Measurements from ENCODE around the gene RRP1B.
"Not testable (repeated sequence)": the region's sequence is repeated elsewhere in the genome, so short reads cannot be mapped to it uniquely, and the experiment has no call there.

The RRP1B gene

DNA sequence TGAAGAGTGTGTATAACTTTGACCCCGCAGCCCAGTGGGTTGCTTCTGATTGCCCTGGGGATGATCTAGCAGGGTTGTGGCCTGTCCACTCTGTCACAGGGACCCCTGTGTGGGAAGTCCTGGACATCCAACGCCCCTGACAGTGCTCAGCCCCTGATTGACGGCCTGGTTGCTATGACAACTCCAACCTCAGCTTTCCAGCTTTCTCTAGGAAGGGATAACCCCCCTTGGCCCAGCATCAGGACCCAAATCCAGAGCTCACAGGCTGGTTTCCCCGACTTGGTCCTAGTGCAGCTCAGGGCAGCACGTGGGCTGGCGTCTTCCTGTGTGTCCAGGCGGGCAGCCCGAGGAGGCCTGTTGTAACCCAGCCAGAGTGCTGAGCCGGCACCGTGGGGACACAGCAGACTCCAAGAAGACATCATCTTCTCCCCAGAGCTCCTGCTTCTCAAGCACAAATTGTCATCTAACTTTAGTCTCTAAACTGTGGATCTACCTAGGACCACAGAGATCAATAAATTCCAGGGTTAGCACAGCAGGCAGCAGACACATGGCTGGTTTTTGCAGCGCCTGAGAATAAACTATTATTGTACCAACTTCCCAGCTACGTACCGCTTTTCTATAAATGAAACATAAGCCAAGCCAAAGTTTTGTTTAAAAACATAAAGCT is 40.7 kb downstream of the RRP1B start:
- DNase-seq (ENCODE audit: low read depth) = no peak

- DNase-seq (ENCODE audit: low read depth) = no peak
These were observed 42.8 kb downstream of the RRP1B start for GRCh38 chr21:43701936-43702784.

DNA sequence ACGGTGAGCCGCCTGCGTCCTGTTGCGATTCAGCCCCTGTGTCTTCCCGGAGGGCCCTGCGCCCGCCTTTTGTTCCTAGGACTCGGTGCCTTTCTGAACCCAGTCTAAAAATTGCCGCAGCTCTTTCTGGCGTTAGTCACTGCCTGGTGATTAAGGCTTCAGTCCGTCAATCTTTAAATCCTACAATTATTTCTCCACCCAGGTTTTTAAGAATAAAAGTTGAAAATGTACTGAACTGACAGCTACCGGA is 43.4 kb downstream of the RRP1B start:
- DNase-seq (ENCODE audit: low read depth) = no peak

DNA sequence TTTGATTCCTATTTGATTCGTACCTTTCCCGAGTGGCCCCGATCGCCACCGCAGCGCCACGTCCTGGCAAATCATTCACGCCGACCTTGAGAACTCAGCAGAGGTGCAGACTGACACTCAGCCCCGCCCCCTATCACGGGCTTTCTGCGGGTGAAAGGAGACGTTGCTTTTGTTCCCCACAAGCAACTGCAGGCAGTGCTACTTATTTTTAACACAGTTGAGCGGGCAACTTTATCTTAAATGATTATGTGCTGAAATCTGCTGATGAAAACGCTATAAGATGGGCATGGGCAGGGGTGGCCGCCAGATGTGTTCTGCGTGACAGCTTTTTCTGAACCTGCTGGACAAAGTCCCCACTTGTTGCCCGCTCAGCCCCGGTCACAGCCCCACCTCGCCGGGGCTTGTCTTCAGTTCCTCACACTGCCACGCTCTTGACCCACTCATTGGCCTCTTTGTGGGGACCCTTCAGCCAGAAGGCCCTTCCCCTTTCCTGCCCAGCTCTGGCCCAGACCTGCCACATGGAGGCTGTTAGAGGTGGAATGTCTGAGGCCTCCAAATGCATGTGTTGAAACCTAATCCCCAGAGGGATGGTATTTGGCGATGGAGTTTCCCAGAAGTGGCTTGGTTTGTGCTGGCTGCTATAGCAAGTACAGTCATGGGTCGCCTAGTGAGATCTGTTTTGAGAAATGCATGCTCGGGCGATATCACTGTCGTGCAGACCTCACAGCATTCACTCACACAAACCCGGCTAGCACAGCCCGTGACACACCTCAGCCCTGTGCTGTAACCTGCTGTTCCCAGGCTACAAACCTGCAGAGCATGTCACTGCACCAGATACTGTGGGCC is 43.9 kb downstream of the RRP1B start:
- no peak for DNase-seq (ENCODE audit: low read depth)

DNA sequence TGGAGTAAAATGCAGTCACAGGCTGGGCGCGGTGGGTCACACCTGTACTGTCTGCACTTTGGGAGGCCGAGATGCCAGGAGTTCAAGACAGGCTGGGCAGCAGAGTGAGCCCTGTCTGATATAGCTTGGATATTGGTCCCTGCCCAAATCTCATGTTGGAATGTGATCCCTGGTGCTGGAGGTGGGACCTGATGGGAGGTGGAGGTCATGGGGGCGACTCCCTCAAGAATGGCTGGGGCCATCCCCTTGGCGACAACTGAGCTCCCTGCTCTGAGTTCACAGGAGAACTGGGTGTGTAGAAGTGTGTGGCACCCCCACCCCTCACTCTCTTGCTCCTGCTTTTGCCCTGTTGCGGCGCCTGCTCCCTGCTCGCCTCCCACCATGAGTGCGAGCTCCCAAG is 48.1 kb downstream of the RRP1B start:
- DNase-seq (ENCODE audit: low read depth) = no peak

DNA sequence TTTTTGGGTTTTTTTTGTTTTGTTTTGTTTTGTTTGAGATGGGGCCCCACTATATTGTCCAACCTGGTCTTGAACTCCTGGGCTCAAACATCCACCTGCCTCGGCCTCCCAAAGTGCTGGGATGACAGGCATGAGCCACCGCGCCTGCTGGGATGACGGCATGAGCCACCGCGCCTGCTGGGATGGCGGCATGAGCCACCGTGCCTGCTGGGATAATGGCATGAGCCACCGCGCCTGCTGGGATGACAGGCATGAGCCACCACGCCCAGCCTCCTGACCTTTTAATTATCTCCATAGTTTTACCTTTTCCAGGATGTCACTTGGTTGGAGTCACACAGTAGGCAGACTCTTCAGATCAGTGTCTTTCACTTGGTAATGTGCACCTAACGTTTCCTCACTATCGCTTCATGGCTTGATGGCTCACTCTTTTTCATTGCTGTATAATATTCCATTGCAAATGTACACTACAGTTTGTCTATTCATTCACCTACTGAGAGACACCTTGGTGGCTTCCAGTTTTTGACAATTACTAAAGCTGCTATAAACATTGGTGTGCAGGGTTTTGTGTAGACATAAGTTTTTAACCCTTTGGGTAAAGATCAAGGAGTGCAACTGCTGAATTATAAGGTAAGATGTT is 49.5 kb downstream of the RRP1B start:
- no peak for DNase-seq (ENCODE audit: low read depth)

DNA sequence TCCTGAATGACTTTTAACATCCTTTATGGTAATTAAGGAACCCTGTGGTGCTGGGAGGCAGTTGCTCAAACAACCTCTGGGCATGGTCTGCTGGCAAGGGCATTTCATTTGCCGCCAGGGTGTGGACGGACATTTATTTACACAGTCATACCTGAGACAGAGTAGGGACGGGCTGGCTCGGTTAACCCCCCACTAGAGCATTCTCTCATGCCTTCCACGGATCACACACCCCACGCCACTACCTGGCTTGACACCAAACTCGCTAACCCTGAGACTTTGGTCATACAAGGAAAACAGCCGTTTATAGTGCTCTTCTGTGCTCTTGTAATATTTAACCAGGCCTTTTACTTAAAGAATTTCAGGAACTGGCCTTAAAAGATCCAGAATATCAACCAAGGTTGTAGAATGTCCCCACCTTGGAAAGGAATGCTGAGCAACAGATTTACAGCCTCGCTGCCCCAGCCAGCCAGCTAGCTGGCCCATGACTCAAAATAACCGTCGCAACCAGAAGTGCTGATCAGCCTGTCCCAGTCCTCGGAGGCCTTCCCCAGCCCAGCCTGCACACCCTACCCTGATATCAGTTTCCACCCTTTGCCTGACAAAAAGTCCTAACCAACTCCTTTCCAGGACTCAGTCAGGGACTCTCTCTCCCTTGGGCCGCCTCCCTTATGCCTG is 53.0 kb downstream of the RRP1B start:
- no peak for DNase-seq (ENCODE audit: low read depth)

DNA sequence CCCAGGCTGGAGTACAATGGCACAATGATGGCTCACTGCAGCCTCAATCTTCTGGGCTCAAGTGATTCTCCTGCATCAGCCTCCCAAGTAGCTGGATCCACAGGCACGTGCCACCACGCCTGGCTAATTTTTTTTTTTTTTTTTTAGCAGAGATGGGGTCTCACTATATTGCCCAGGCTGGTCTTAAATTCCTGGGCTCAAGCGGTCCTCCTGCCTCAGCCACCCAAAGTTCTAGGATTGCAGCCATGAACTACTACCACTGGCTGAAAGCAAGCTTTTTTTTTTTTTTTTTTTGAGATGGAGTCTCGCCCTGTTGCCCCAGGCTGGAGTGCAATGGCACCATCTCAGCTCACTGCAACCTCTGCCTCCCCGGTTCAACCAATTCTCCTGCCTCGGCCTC is 53.8 kb downstream of the RRP1B start:
- DNase-seq (ENCODE audit: low read depth) = not testable (repeated sequence)

GRCh38 chr21:43716376-43717165 is 57.2 kb downstream of the RRP1B start:
- DNase-seq (ENCODE audit: low read depth) = no peak

DNA sequence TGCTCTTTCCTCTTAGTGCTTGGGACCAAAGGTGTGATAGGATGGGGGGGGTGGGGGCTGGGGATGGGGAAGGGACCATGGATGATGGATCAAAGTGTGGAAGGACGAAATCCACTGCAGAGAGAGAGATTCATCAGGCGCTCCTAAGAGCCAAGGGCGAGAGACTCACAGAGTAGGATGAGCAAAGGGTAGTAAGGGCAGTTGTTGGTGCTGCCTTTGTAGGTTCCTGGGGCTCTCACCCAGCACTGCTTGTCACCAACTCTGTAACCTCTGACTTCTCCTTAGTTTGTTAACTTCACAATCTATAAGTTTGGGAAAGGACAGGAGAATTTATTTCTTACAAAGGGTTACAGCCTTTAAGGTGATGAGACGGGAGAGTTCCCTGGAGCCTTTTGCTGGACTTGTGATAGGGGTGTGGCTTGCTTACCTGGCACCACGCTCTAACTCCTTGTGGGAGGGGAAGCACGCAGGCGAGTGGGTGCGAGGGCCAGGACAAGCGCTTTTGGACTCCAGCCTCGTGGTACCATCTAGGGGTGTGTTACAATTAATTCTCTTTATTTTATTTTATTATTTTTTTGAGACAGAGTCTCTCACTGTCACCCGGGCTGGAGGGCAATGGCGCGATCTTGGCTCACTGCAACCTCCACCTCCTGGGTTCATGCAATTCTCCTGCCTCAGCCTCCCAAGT is 58.0 kb downstream of the RRP1B start:
- DNase-seq (ENCODE audit: low read depth) = no peak

- no peak for DNase-seq (ENCODE audit: low read depth)
These were observed 58.9 kb downstream of the RRP1B start for GRCh38 chr21:43717967-43718871.

- peak; percentile 39 for DNase-seq (ENCODE audit: low read depth)
These were observed 59.8 kb downstream of the RRP1B start, which contains the start of gene PDXK for GRCh38 chr21:43718872-43719747. Gene PDXK (plus strand): TSS chr21:43719129. CDS start chr21:43719295, 166 bp downstream.

DNA sequence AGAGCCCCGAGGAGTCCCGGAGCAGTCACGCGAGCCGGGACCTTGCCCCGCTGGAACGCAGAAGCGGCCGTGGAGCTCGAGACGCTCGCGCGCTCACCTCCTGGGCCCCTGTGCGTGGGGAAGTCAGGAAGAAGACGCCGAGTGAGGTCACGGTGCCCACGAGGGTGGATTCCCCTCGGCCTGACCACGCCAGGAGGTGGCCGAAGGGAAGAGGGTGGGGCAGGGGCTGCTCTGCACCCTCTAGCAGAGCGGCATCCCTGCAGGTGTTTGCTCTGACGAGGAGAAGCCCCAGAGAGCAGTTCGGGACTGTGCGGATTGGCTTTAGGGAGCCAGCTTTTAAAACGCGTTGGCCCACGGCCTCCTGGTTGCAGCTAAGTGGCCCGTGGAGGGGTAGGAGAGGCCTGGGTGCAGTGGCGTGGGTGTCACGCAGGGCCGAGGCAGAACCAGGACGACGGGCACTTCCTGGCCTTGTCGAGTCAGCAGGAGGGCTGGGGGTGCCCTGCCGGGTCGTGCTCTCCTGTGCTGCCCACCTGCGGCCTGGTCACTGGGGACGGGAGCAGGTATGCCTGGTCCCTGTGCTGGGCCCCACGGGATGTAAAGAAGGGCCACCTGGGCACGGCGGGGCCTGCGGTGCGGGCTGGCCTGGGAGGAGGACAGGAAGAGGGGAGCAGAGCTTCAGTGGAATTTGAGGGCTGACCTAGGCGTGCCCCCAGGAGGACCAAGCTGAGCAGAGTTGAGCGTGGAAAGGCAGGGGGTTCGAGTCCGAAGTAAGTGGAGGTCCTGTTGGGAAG is 60.6 kb downstream of the RRP1B start:
- no peak for DNase-seq (ENCODE audit: low read depth)

DNA sequence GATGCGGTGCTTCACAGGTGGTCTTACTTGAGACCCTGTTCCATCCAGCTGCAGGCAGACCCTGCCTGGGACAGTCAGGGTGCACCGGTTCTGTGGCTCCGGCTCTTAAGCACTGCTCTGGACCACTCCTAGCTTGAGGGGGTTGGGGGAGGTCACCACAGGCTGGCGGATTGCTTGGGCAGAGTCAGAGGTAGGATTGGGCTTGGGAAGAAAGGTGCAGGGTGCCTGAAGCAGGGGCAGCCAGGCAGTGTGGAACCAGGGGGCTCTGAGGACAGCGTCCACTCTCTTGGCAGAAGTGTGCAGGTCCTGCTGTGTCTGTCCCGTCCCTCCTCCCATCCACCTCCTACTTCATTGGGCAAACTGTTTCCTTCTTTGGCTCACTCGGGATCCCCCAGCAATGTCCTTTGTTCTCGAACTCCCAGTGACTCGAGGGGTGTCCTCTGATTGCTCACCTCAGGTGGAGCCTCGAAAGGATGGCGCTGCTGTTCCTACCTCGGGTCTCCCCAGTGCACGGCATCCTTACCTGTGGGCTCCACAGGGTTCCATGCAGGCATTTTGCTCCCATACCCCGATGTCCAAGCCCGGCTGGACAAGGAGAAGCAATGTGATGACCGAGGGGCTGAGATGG is 61.3 kb downstream of the RRP1B start:
- no peak for DNase-seq (ENCODE audit: low read depth)

GRCh38 chr21:43721206-43721605 is 61.8 kb downstream of the RRP1B start:
- DNase-seq (ENCODE audit: low read depth) = no peak

DNA sequence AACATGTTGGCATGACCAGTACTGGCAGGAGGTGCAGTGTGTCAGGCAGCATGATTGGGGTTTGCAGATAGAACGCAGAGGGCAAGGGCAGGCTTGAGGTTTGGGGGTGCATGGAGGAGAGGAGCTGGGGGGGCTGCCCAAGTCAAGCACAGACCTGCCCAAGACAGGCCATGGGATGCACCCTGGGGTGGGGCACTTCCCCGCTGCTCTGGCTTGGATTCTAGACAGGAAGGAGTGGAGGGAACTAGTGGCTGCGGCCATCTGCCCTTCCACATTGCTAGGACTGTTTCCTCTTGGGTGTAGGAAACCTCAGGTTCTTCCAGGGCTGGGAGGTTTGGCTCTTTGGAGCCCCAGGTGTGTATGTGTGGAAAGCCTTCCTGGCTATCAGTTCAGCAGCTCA is 62.6 kb downstream of the RRP1B start:
- DNase-seq (ENCODE audit: low read depth) = no peak

- DNase-seq (ENCODE audit: low read depth) = no peak
These were observed 64.3 kb downstream of the RRP1B start for GRCh38 chr21:43723648-43724047.

Measured in stimulated activated CD8-positive, alpha-beta memory T cell treated with anti-CD3 and anti-CD28 coated beads, Interleukin-7, amount 100 ng/mL, for 24 hours (primary cell).